ENCODE measurements around the gene JAK3. TPM values are rescaled to one million over a fixed set of nuclear protein-coding genes. Genes with fewer than 3 reads are reported as not detected.
A peak's percentile ranks its signal among the peaks of the same experiment; 100 is the strongest.

Gene JAK3
- total RNA-seq, 6 experiments from 2014 or later = 0.30 to 1.00 (median 0.40) TPM

GRCh38 chr19:17862711-17863519 is 15.1 kb upstream of the JAK3 start:
- Mint-ChIP-seq H3K4me1 (ENCODE audit: low read depth) (peaks cover 23% of the 10 kb centered on the region), H3K27ac (no peak overlapping the region; the same call in 1 of the 2 replicates), H3K9me3 (no peaks in the 10 kb centered on the region), H3K4me3 (no peak overlapping the region), H3K36me3 (ENCODE audit: low read depth) (peaks cover 27% of the 10 kb centered on the region), H3K27me3 (ENCODE audit: insufficient read depth) (peaks cover 30% of the 10 kb centered on the region)
- DNase-seq = no peak
- no peak for TF ChIP-seq CTCF (IDR thresholded peaks at IDR 0.05)

- peak overlapping the region; percentile 97 for H3K27ac Mint-ChIP-seq
- no peaks in the 10 kb centered on the region for H3K9me3 Mint-ChIP-seq
Measured at GRCh38 chr19:17861542-17862402, 14.0 kb upstream of the JAK3 start.

GRCh38 chr19:17860993-17861360 is 13.2 kb upstream of the JAK3 start:
- H3K9me3 Mint-ChIP-seq = no peaks in the 10 kb centered on the region
- TF ChIP-seq CTCF (IDR thresholded peaks at IDR 0.05) = no peak
- H3K4me3 Mint-ChIP-seq = peak overlapping the region; percentile 98
- H3K27ac Mint-ChIP-seq = peak overlapping the region; percentile 97
- peaks cover 27% of the 10 kb centered on the region for H3K36me3 Mint-ChIP-seq (ENCODE audit: low read depth)
- H3K4me1 Mint-ChIP-seq (ENCODE audit: low read depth) = peaks cover 23% of the 10 kb centered on the region
- peaks cover 18% of the 10 kb centered on the region for H3K27me3 Mint-ChIP-seq (ENCODE audit: insufficient read depth)
- DNase-seq = no peak

More at GRCh38 chr19:17861542-17862402, 14.0 kb upstream of the JAK3 start:
- peaks cover 27% of the 10 kb centered on the region for H3K36me3 Mint-ChIP-seq (ENCODE audit: low read depth)
- no peak for TF ChIP-seq CTCF (IDR thresholded peaks at IDR 0.05)
- peaks cover 21% of the 10 kb centered on the region for H3K27me3 Mint-ChIP-seq (ENCODE audit: insufficient read depth)
- H3K4me3 Mint-ChIP-seq = peak overlapping the region; percentile 98
- peaks cover 23% of the 10 kb centered on the region for H3K4me1 Mint-ChIP-seq (ENCODE audit: low read depth)
- DNase-seq = no peak

- Mint-ChIP-seq H3K9me3 (no peaks in the 10 kb centered on the region), H3K36me3 (ENCODE audit: low read depth) (peaks cover 27% of the 10 kb centered on the region), H3K4me3 (peak overlapping the region; percentile 98), H3K4me1 (ENCODE audit: low read depth) (peaks cover 23% of the 10 kb centered on the region), H3K27me3 (ENCODE audit: insufficient read depth) (peaks cover 20% of the 10 kb centered on the region), H3K27ac (peak overlapping the region; percentile 97)
- no peak for TF ChIP-seq CTCF (IDR thresholded peaks at IDR 0.05)
- DNase-seq = no peak
Measured at GRCh38 chr19:17860331-17860992, 12.7 kb upstream of the JAK3 start.

- Mint-ChIP-seq H3K4me3 (peak within 1 kb of the TSS; percentile 98), H3K27me3 (ENCODE audit: insufficient read depth) (peaks cover 20% of the 10 kb centered on the region), H3K36me3 (ENCODE audit: low read depth) (peaks cover 27% of the 10 kb centered on the region), H3K27ac (peak within 1 kb of the TSS; percentile 97), H3K9me3 (no peaks in the 10 kb centered on the region), H3K4me1 (ENCODE audit: low read depth) (peaks cover 25% of the 10 kb centered on the region)
- TF ChIP-seq CTCF (IDR thresholded peaks at IDR 0.05) = peak; percentile 84
- peak; percentile 100 for DNase-seq
Measured at GRCh38 chr19:17859533-17860330, 11.9 kb upstream of the JAK3 start, which contains the start of gene RPL18A. RPL18A (plus strand) TSS chr19:17859910; CDS start chr19:17859957, 47 bp downstream.
